Lower leg skin (tissue), 4 donors: ENCODE results near the gene BHLHE41. TPM values are rescaled to one million over a fixed set of nuclear protein-coding genes. Genes with fewer than 3 reads are reported as not detected.

Experiments
- DNase-seq, 2 donors: peaks; one replicate each; pipeline ENCODE4 v3.0.0-alpha.2; 2019; ENCODE audit warnings: low spot score in 2 of 2
- H3K4me3 ChIP-seq: fragments of 200-600 bp; sonication (generic); 2 replicates; pipeline ENCODE4 v1.5.1; 2017; ENCODE audit warnings: mild to moderate bottlenecking, low read depth; ENCODE audit not compliant: poor library complexity, severe bottlenecking
- CTCF ChIP-seq, 3 donors: fragments of 450-650 bp; IDR thresholded peaks; one replicate each; pipeline ENCODE4 v1.5.1; 2016; ENCODE audit warnings: antibody characterized with exemption in 3 of 3, mild to moderate bottlenecking in 3 of 3, moderate library complexity in 2 of 3
- POLR2A ChIP-seq, 2 donors: fragments of 450-650 bp; IDR thresholded peaks; one replicate each; pipeline ENCODE4 v1.6.1; 2016 to 2017; ENCODE audit warnings: antibody characterized with exemption in 2 of 2, mild to moderate bottlenecking in 1 of 2, moderate library complexity in 1 of 2
- WGBS, 2 donors: methylation state at CpG; one replicate each; pipeline ENCODE4 v1.1.5; 2018; 5-methylcytosine and 5-hydroxymethylcytosine counted together
- intact Hi-C: fragments of 100-400 bp; cut with DNase I; formaldehyde crosslinking; loops from one replicate; pipeline ENCODE4 v1.15.0; 2023; ENCODE audit warnings: low total_unique reads
- total RNA-seq, 4 donors: library from RNA; depleted of rRNA; stranded (reverse); fragments of >200 nt; gene quantifications; one replicate each; pipeline ENCODE4 v1.1.0, GENCODE V29; 2016

The BHLHE41 gene
- total RNA-seq, 4 donors from 2014 or later = 4.9 to 14.5 (median 7.2) TPM

- no peak overlapping the region for H3K4me3 ChIP-seq
- intact Hi-C loops = no loop called here
- TF ChIP-seq POLR2A (IDR thresholded peaks at IDR 0.05) (no peak), CTCF (IDR thresholded peaks at IDR 0.05) (no peak)
- DNase-seq = no peak
- WGBS, 2 donors = 49 to 73% methylated on average over 2 of the region's 2 CpGs
Observed at GRCh38 chr12:26143291-26143690, 18.5 kb upstream of the BHLHE41 start.

DNA sequence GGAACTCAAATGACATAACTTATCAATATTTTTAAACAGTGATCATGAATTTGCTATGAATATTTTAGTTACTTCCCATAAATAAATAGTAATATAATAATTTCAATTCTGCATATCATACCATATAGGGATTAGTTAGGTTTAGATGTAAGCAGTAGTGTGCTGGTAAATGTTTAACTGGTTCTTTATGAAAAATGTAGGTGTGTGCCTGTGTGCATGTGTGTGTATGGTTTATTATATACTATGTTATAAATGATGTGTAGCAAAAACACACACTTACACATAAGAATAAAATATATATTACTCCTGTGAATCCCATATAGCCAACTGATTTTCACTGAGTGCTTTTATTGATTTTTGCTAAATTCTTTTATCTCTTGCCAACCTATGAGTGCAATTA is 14.0 kb upstream of the BHLHE41 start:
- intact Hi-C loops = no loop called here
- no peak for TF ChIP-seq CTCF (IDR thresholded peaks at IDR 0.05)
- TF ChIP-seq POLR2A (IDR thresholded peaks at IDR 0.05) = no peak
- no peak for DNase-seq
- no peak overlapping the region for H3K4me3 ChIP-seq

DNA sequence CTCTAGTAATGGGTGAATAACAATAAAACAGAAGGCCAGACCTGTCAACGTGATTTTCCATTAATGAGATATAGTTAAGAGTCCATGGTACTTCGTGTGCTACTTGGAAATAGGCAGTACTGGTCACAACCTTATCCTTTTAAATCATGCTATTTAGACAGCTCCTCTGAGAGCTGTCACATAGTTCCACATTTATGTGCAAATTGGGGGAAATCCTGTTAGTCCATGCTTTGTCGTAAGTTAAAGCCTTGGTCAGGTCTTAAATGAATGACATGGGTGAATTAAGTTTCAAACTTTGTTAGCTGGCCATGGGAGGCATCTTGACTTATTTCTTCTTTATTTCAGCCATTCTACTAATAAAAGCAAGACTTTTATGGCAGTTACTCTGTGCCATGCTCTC is 11.9 kb upstream of the BHLHE41 start:
- no peak for DNase-seq
- TF ChIP-seq POLR2A (IDR thresholded peaks at IDR 0.05) (no peak), CTCF (IDR thresholded peaks at IDR 0.05) (no peak)
- intact Hi-C loops = no loop called here
- 79 to 87% methylated on average over 3 of the region's 3 CpGs for WGBS, 2 donors
- no peak overlapping the region for H3K4me3 ChIP-seq

GRCh38 chr12:26135571-26135970 is 10.7 kb upstream of the BHLHE41 start:
- intact Hi-C loops = no loop called here
- WGBS, 2 donors = 66 to 74% methylated on average over 3 of the region's 3 CpGs
- no peak for DNase-seq
- no peak for TF ChIP-seq CTCF (IDR thresholded peaks at IDR 0.05)
- TF ChIP-seq POLR2A (IDR thresholded peaks at IDR 0.05) = no peak
- H3K4me3 ChIP-seq = no peak overlapping the region

GRCh38 chr12:26135010-26135420 is 10.2 kb upstream of the BHLHE41 start:
- DNase-seq = no peak
- no peak overlapping the region for H3K4me3 ChIP-seq
- intact Hi-C loops = no loop called here
- 49 to 60% methylated on average over 5 of the region's 5 CpGs for WGBS, 2 donors
- TF ChIP-seq POLR2A (IDR thresholded peaks at IDR 0.05) (no peak), CTCF (IDR thresholded peaks at IDR 0.05) (no peak)

DNA sequence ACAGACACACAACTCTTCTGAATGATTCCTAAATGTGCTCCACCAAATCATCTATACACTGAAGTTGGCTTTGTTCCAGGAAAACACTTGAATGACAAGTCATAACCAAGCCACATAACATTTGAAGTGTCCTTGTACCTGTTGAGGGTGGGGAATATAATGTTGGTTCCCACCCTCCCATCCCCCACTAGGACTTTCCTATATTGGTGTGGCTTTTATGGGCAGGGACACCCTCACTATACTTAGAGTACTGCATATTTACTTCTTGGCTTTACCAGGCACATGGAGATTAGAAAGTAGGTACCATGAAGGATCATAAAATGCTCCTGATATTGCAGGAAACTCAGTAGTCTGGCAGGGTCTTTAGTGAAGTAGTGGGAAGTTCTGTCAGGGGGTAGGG is 9.7 kb upstream of the BHLHE41 start:
- no peak for DNase-seq
- no peak for TF ChIP-seq CTCF (IDR thresholded peaks at IDR 0.05)
- no peak for TF ChIP-seq POLR2A (IDR thresholded peaks at IDR 0.05)
- intact Hi-C loops = no loop called here
- H3K4me3 ChIP-seq = no peak overlapping the region
